Activated T-cell treated with anti-CD3 and anti-CD28 coated beads, Interleukin-2, amount 50 U/mL, for 4 hours (primary cell): ENCODE measurements around the gene COLEC12. TPM values are rescaled to one million over a fixed set of nuclear protein-coding genes. Genes with fewer than 3 reads are reported as not detected.
"Not testable (repeated sequence)": the region's sequence is repeated elsewhere in the genome, so short reads cannot be mapped to it uniquely, and the experiment has no call there.

Experiments used
- ATAC-seq, 2 donors: fragments of 200-7000 bp; cut with Tn5 transposase; one replicate each; pipeline ENCODE4 v1.10.0; 2021
- DNase-seq: peaks from one replicate; pipeline ENCODE4 v3.0.0-alpha.2; 2020
- H3K27me3 Mint-ChIP-seq: one replicate; pipeline ENCODE4 v1.8.0; 2021; ENCODE audit warnings: low read depth, mixed read lengths
- H3K36me3 Mint-ChIP-seq: one replicate; pipeline ENCODE4 v1.8.0; 2022; ENCODE audit warnings: mixed read lengths; ENCODE audit not compliant: insufficient read depth
- H3K4me1 Mint-ChIP-seq: one replicate; pipeline ENCODE4 v1.8.0; 2021; ENCODE audit warnings: low read depth, mixed read lengths
- H3K4me3 Mint-ChIP-seq: one replicate; pipeline ENCODE4 v1.8.0; 2021; ENCODE audit warnings: mild to moderate bottlenecking, moderate library complexity, mixed read lengths
- H3K9me3 Mint-ChIP-seq: one replicate; pipeline ENCODE4 v1.8.0; 2021; ENCODE audit warnings: mixed read lengths
- total RNA-seq, 3 donors: library from RNA; stranded (reverse); gene quantifications; one replicate each; pipeline ENCODE4 v1.2.1, GENCODE V29; 2021

The COLEC12 gene
- total RNA-seq, 3 donors from 2014 or later = 0.05 to 0.08 TPM; not detected in 1

- H3K36me3 Mint-ChIP-seq = no peaks in the 10 kb centered on the region
- DNase-seq = no peak
- H3K4me1 Mint-ChIP-seq = no peaks in the 10 kb centered on the region
- no peak for ATAC-seq
- peaks cover 12% of the 10 kb centered on the region for H3K9me3 Mint-ChIP-seq
- no peak overlapping the region for H3K4me3 Mint-ChIP-seq
- H3K27me3 Mint-ChIP-seq = peaks cover 3% of the 10 kb centered on the region
Measured at GRCh38 chr18:407626-408224, 92.8 kb downstream of the COLEC12 start.

- no peak overlapping the region for H3K4me3 Mint-ChIP-seq
- H3K9me3 Mint-ChIP-seq = peaks cover 12% of the 10 kb centered on the region
- no peaks in the 10 kb centered on the region for H3K36me3 Mint-ChIP-seq
- peaks cover 3% of the 10 kb centered on the region for H3K27me3 Mint-ChIP-seq
- DNase-seq = no peak
- no peak for ATAC-seq
- H3K4me1 Mint-ChIP-seq = no peaks in the 10 kb centered on the region
Measured at GRCh38 chr18:407191-407590, 93.3 kb downstream of the COLEC12 start.

GRCh38 chr18:406677-407076 is 93.8 kb downstream of the COLEC12 start:
- Mint-ChIP-seq H3K27me3 (peaks cover 3% of the 10 kb centered on the region), H3K9me3 (peaks cover 12% of the 10 kb centered on the region), H3K4me3 (no peak overlapping the region), H3K36me3 (no peaks in the 10 kb centered on the region), H3K4me1 (no peaks in the 10 kb centered on the region)
- DNase-seq (no peak), ATAC-seq (no peak)

GRCh38 chr18:405006-405405 is 95.5 kb downstream of the COLEC12 start:
- not testable (repeated sequence) for H3K36me3 Mint-ChIP-seq, H3K4me1 Mint-ChIP-seq, H3K27me3 Mint-ChIP-seq

GRCh38 chr18:404061-404636 is 96.4 kb downstream of the COLEC12 start:
- ATAC-seq (no peak), DNase-seq (no peak)
- no peak overlapping the region for H3K4me3 Mint-ChIP-seq
- no peaks in the 10 kb centered on the region for H3K36me3 Mint-ChIP-seq
- peaks cover 3% of the 10 kb centered on the region for H3K27me3 Mint-ChIP-seq
- H3K9me3 Mint-ChIP-seq = peaks cover 12% of the 10 kb centered on the region
- no peaks in the 10 kb centered on the region for H3K4me1 Mint-ChIP-seq

More at GRCh38 chr18:405006-405405, 95.5 kb downstream of the COLEC12 start:
- H3K4me3 Mint-ChIP-seq, DNase-seq, ATAC-seq: not testable (repeated sequence)
- peaks cover 12% of the 10 kb centered on the region for H3K9me3 Mint-ChIP-seq

GRCh38 chr18:402129-402528 is 98.4 kb downstream of the COLEC12 start:
- Mint-ChIP-seq H3K27me3 (peaks cover 4% of the 10 kb centered on the region), H3K4me1 (no peaks in the 10 kb centered on the region), H3K9me3 (peaks cover 12% of the 10 kb centered on the region), H3K4me3 (no peak overlapping the region), H3K36me3 (no peaks in the 10 kb centered on the region)
- ATAC-seq (no peak), DNase-seq (no peak)

- H3K9me3 Mint-ChIP-seq = peaks cover 8% of the 10 kb centered on the region
- no peaks in the 10 kb centered on the region for H3K36me3 Mint-ChIP-seq
- no peaks in the 10 kb centered on the region for H3K4me1 Mint-ChIP-seq
- DNase-seq (no peak), ATAC-seq (no peak)
- H3K27me3 Mint-ChIP-seq = peaks cover 4% of the 10 kb centered on the region
- no peak overlapping the region for H3K4me3 Mint-ChIP-seq
Measured at GRCh38 chr18:400456-400855, 100.0 kb downstream of the COLEC12 start.

- DNase-seq (no peak), ATAC-seq (no peak)
- Mint-ChIP-seq H3K36me3 (no peaks in the 10 kb centered on the region), H3K4me1 (no peaks in the 10 kb centered on the region), H3K4me3 (no peak overlapping the region), H3K27me3 (peaks cover 4% of the 10 kb centered on the region), H3K9me3 (peaks cover 3% of the 10 kb centered on the region)
Measured at GRCh38 chr18:399631-400135, 100.8 kb downstream of the COLEC12 start.

- peaks cover 3% of the 10 kb centered on the region for H3K9me3 Mint-ChIP-seq
- H3K27me3 Mint-ChIP-seq = peaks cover 4% of the 10 kb centered on the region
- DNase-seq (no peak), ATAC-seq (no peak)
- H3K36me3 Mint-ChIP-seq = no peaks in the 10 kb centered on the region
- no peak overlapping the region for H3K4me3 Mint-ChIP-seq
- no peaks in the 10 kb centered on the region for H3K4me1 Mint-ChIP-seq
Measured at GRCh38 chr18:398935-399630, 101.4 kb downstream of the COLEC12 start.

- Mint-ChIP-seq H3K36me3 (no peaks in the 10 kb centered on the region), H3K27me3 (peaks cover 4% of the 10 kb centered on the region), H3K4me1 (no peaks in the 10 kb centered on the region), H3K9me3 (no peaks in the 10 kb centered on the region), H3K4me3 (no peak overlapping the region)
- ATAC-seq (no peak), DNase-seq (no peak)
Measured at GRCh38 chr18:396556-396955, 103.9 kb downstream of the COLEC12 start.

- Mint-ChIP-seq H3K4me1 (no peaks in the 10 kb centered on the region), H3K36me3 (no peaks in the 10 kb centered on the region), H3K9me3 (no peaks in the 10 kb centered on the region), H3K4me3 (no peak overlapping the region), H3K27me3 (peaks cover 4% of the 10 kb centered on the region)
- DNase-seq (no peak), ATAC-seq (no peak)
Measured at GRCh38 chr18:396251-396555, 104.3 kb downstream of the COLEC12 start.

GRCh38 chr18:395456-396250 is 104.8 kb downstream of the COLEC12 start:
- Mint-ChIP-seq H3K36me3 (no peaks in the 10 kb centered on the region), H3K4me1 (no peaks in the 10 kb centered on the region), H3K4me3 (no peak overlapping the region), H3K27me3 (peaks cover 4% of the 10 kb centered on the region), H3K9me3 (no peaks in the 10 kb centered on the region)
- DNase-seq = no peak
- no peak for ATAC-seq

- no peak for ATAC-seq
- peaks cover 6% of the 10 kb centered on the region for H3K27me3 Mint-ChIP-seq
- H3K36me3 Mint-ChIP-seq = no peaks in the 10 kb centered on the region
- H3K9me3 Mint-ChIP-seq = no peaks in the 10 kb centered on the region
- no peak overlapping the region for H3K4me3 Mint-ChIP-seq
- H3K4me1 Mint-ChIP-seq = no peaks in the 10 kb centered on the region
- DNase-seq = no peak
Measured at GRCh38 chr18:394987-395362, 105.5 kb downstream of the COLEC12 start.

- Mint-ChIP-seq H3K4me3 (no peak overlapping the region), H3K9me3 (no peaks in the 10 kb centered on the region), H3K4me1 (no peaks in the 10 kb centered on the region), H3K27me3 (peaks cover 8% of the 10 kb centered on the region), H3K36me3 (no peaks in the 10 kb centered on the region)
- no peak for DNase-seq
- no peak for ATAC-seq
Measured at GRCh38 chr18:394262-394986, 106.1 kb downstream of the COLEC12 start.
